H9 (cell line): ENCODE data around the gene EDEM1. TPM values are rescaled to one million over a fixed set of nuclear protein-coding genes. Genes with fewer than 3 reads are reported as not detected.

Source experiments
- DNase-seq: peaks from one replicate; pipeline ENCODE4 v3.0.0-alpha.2; 2017
- H2AFZ ChIP-seq: one replicate; pipeline ENCODE4 v1.6.1; 2013; ENCODE audit warnings: mild to moderate bottlenecking, low read length, control low read depth, moderate library complexity
- H2AK5ac ChIP-seq: 2 replicates; pipeline ENCODE4 v1.6.1; 2013; ENCODE audit warnings: low read length, control low read depth, mixed read lengths; ENCODE audit not compliant: insufficient read length
- H2BK120ac ChIP-seq: one replicate; pipeline ENCODE4 v1.6.1; 2013; ENCODE audit warnings: low read depth, mild to moderate bottlenecking, low read length, control low read depth, inconsistent platforms; ENCODE audit not compliant: poor library complexity, severe bottlenecking
- H2BK12ac ChIP-seq: 2 replicates; pipeline ENCODE4 v1.6.1; 2013; ENCODE audit warnings: low read length, control low read depth, mixed read lengths, low read depth; ENCODE audit not compliant: insufficient read length
- H2BK15ac ChIP-seq: 2 replicates; pipeline ENCODE4 v1.6.1; 2013; ENCODE audit warnings: low read depth, low read length, control low read depth
- H2BK20ac ChIP-seq: one replicate; pipeline ENCODE4 v1.6.1; 2013; ENCODE audit warnings: low read depth, mild to moderate bottlenecking, low read length, control low read depth, inconsistent platforms; ENCODE audit not compliant: poor library complexity, severe bottlenecking
- H2BK5ac ChIP-seq: 2 replicates; pipeline ENCODE4 v1.6.1; 2013; ENCODE audit warnings: low read length, control low read depth, mixed read lengths; ENCODE audit not compliant: insufficient read length
- H3K14ac ChIP-seq: 2 replicates; pipeline ENCODE4 v1.6.1; 2013; ENCODE audit warnings: low read length, control low read depth; ENCODE audit not compliant: insufficient read depth
- H3K18ac ChIP-seq: 2 replicates; pipeline ENCODE4 v1.6.1; 2013; ENCODE audit warnings: low read depth, mild to moderate bottlenecking, mixed read lengths, low read length, control low read depth; ENCODE audit not compliant: insufficient read length
- H3K23ac ChIP-seq: 2 replicates; pipeline ENCODE4 v1.6.1; 2013; ENCODE audit warnings: low read length, control low read depth, mixed read lengths, low read depth; ENCODE audit not compliant: insufficient read length
- H3K23me2 ChIP-seq: 2 replicates; pipeline ENCODE4 v1.6.1; 2013; ENCODE audit warnings: low read depth, mild to moderate bottlenecking, mixed read lengths, low read length, control low read depth; ENCODE audit not compliant: insufficient read length, poor library complexity, severe bottlenecking
- H3K27ac ChIP-seq: 2 replicates; pipeline ENCODE4 v1.5.1; 2013; ENCODE audit warnings: low read length, control low read depth, mixed read lengths, low read depth; ENCODE audit not compliant: insufficient read length
- H3K27me3 ChIP-seq: 2 replicates; pipeline ENCODE4 v1.6.1; 2013; ENCODE audit warnings: low read length, control low read depth, inconsistent platforms; ENCODE audit not compliant: insufficient read depth
- H3K4ac ChIP-seq: 2 replicates; pipeline ENCODE4 v1.6.1; 2013; ENCODE audit warnings: low read depth, mild to moderate bottlenecking, control low read depth, inconsistent platforms, low read length, moderate library complexity
- H3K4me1 ChIP-seq: 2 replicates; pipeline ENCODE4 v1.6.1; 2013; ENCODE audit warnings: low read length, control low read depth, inconsistent platforms; ENCODE audit not compliant: insufficient read depth
- H3K4me2 ChIP-seq: 2 replicates; pipeline ENCODE4 v1.6.1; 2013; ENCODE audit warnings: low read length, control low read depth, mixed read lengths; ENCODE audit not compliant: insufficient read length, insufficient read depth
- H3K56ac ChIP-seq: 2 replicates; pipeline ENCODE4 v1.6.1; 2013; ENCODE audit warnings: low read depth, mild to moderate bottlenecking, mixed read lengths, low read length, control low read depth; ENCODE audit not compliant: insufficient read length
- H3K79me1 ChIP-seq: 2 replicates; pipeline ENCODE4 v1.6.1; 2013; ENCODE audit warnings: low read depth, mild to moderate bottlenecking, moderate library complexity, low read length, control low read depth, inconsistent platforms; ENCODE audit not compliant: insufficient read depth, poor library complexity, severe bottlenecking
- H3K79me2 ChIP-seq: 2 replicates; pipeline ENCODE4 v1.6.1; 2013; ENCODE audit warnings: low read length, control low read depth, inconsistent platforms; ENCODE audit not compliant: insufficient read depth
- H3K9ac ChIP-seq: 2 replicates; pipeline ENCODE4 v1.6.1; 2013; ENCODE audit warnings: low read length, control low read depth, mixed read lengths; ENCODE audit not compliant: insufficient read length; ENCODE audit errors: extremely low read depth
- H3K9me3 ChIP-seq: one replicate; pipeline ENCODE4 v1.6.1; 2013; ENCODE audit warnings: low read depth, low read length, inconsistent platforms; ENCODE audit not compliant: control insufficient read depth
- H3T11ph ChIP-seq: one replicate; pipeline ENCODE4 v1.6.1; 2013; ENCODE audit warnings: mild to moderate bottlenecking, low read length, control low read depth, inconsistent platforms
- H4K20me1 ChIP-seq: one replicate; pipeline ENCODE4 v1.6.1; 2013; ENCODE audit not compliant: control insufficient read depth, insufficient read length, insufficient read depth
- H4K5ac ChIP-seq: 2 replicates; pipeline ENCODE4 v1.6.1; 2013; ENCODE audit warnings: low read depth, mild to moderate bottlenecking, mixed read lengths, low read length, control low read depth; ENCODE audit not compliant: insufficient read length
- H4K8ac ChIP-seq: replicated peaks from 2 replicates; pipeline ENCODE4 v1.6.1; 2013; ENCODE audit warnings: low read length, control low read depth, mixed read lengths, low read depth; ENCODE audit not compliant: insufficient read length
- H4K91ac ChIP-seq: 2 replicates; pipeline ENCODE4 v1.6.1; 2013; ENCODE audit warnings: low read depth, mild to moderate bottlenecking, moderate library complexity, mixed read lengths, low read length, control low read depth; ENCODE audit not compliant: insufficient read length
- H3K27ac Mint-ChIP-seq, 3 experiments: 2 replicates in 2 of 3; 3 replicates in 1 of 3; pipeline ENCODE4 v1.8.0; 2020 to 2021; ENCODE audit warnings: mixed read lengths in 3 of 3, mild to moderate bottlenecking in 1 of 3, moderate library complexity in 1 of 3
- H3K27me3 Mint-ChIP-seq: 2 replicates; pipeline ENCODE4 v1.8.0; 2021; ENCODE audit warnings: low read depth, mild to moderate bottlenecking, moderate library complexity, mixed read lengths
- H3K36me3 Mint-ChIP-seq, 3 experiments: 2 replicates in 2 of 3; 3 replicates in 1 of 3; pipeline ENCODE4 v1.8.0; 2020 to 2021; ENCODE audit warnings: low read depth in 3 of 3, mixed read lengths in 3 of 3; ENCODE audit not compliant: insufficient read depth in 1 of 3
- H3K4me1 Mint-ChIP-seq, 2 experiments: 2 replicates each; pipeline ENCODE4 v1.8.0; 2020; ENCODE audit warnings: mixed read lengths in 2 of 2
- H3K4me3 Mint-ChIP-seq, 2 experiments: 2 replicates in 1 of 2; 3 replicates in 1 of 2; pipeline ENCODE4 v1.8.0; 2020 to 2021; ENCODE audit warnings: mild to moderate bottlenecking in 2 of 2, mixed read lengths in 2 of 2, moderate library complexity in 1 of 2
- H3K9me3 Mint-ChIP-seq, 2 experiments: 2 replicates in 1 of 2; 3 replicates in 1 of 2; pipeline ENCODE4 v1.8.0; 2020; ENCODE audit warnings: mild to moderate bottlenecking in 2 of 2, mixed read lengths in 2 of 2, moderate library complexity in 1 of 2
- CTCF ChIP-seq: fragments of 200-600 bp; sonication (generic); conservative IDR thresholded peaks from 3 replicates; pipeline ENCODE4 v1.8.0; 2021; ENCODE audit warnings: antibody characterized with exemption, mild to moderate bottlenecking
- WGBS: extraction: QIAGEN DNeasy Blood & Tissue Kit; methylation state at CpG from one replicate; pipeline ENCODE4 v1.1.7; 2013; ENCODE audit warnings: missing lambda C conversion rate, low lambda C conversion rate, mixed read lengths; ENCODE audit not compliant: insufficient read length; ENCODE audit errors: extremely low coverage; 5-methylcytosine and 5-hydroxymethylcytosine counted together
- total RNA-seq: library from RNA; stranded (reverse); gene quantifications from 2 replicates; pipeline ENCODE4 v1.2.1, GENCODE V29; 2021

Gene EDEM1
- total RNA-seq, 1 experiment from 2014 or later = 11.7 TPM

GRCh38 chr3:5231487-5231886 is 44.0 kb downstream of the EDEM1 start:
- H3K27me3 Mint-ChIP-seq = peaks cover 3% of the 10 kb centered on the region
- H3K23ac ChIP-seq = no peak overlapping the region

More at GRCh38 chr3:5231487-5231886, 44.0 kb downstream of the EDEM1 start:
- H4K91ac ChIP-seq = no peak overlapping the region
- H2BK20ac ChIP-seq = no peak overlapping the region
- no peaks in the 10 kb centered on the region for H3K79me1 ChIP-seq
- Mint-ChIP-seq H3K4me1 (peaks cover 5 to 8% of the 10 kb centered on the region in 2 experiments), H3K4me3 (no peak overlapping the region), H3K9me3 (no peaks in the 10 kb centered on the region), H3K36me3 (no peaks in the 10 kb centered on the region), H3K27ac (no peak overlapping the region)
- no peaks in the 10 kb centered on the region for H3K9me3 ChIP-seq
- no peak overlapping the region for H3K4ac ChIP-seq
- H4K5ac ChIP-seq = no peak overlapping the region
- H3K4me2 ChIP-seq = no peak overlapping the region
- H3K4me1 ChIP-seq = no peaks in the 10 kb centered on the region; the same call in 1 of the 2 replicates
- H4K8ac ChIP-seq = no peak overlapping the region
- H3K18ac ChIP-seq = no peak overlapping the region
- DNase-seq = no peak
- no peak overlapping the region for H2AK5ac ChIP-seq
- WGBS = no CpG with 5 or more reads among the region's 2 CpGs
- no peaks in the 10 kb centered on the region for H4K20me1 ChIP-seq
- H2BK12ac ChIP-seq = no peak overlapping the region
- H2BK5ac ChIP-seq = no peak overlapping the region
- TF ChIP-seq CTCF = no peak
- H3K9ac ChIP-seq = no peak overlapping the region
- no peaks in the 10 kb centered on the region for H3K23me2 ChIP-seq
- no peak overlapping the region for H3T11ph ChIP-seq
- no peak overlapping the region for H3K14ac ChIP-seq
- H2BK120ac ChIP-seq = no peak overlapping the region
- no peak overlapping the region for H2BK15ac ChIP-seq
- H3K27me3 ChIP-seq = no peaks in the 10 kb centered on the region
- H3K79me2 ChIP-seq = no peaks in the 10 kb centered on the region
- no peak overlapping the region for H3K56ac ChIP-seq
- H3K27ac ChIP-seq = no peak overlapping the region
- H2AFZ ChIP-seq = no peak overlapping the region
